Psoas muscle (tissue), 8 donors: ENCODE data around the gene SLC5A12. TPM values are rescaled to one million over a fixed set of nuclear protein-coding genes. Genes with fewer than 3 reads are reported as not detected.

Source experiments
- ATAC-seq, 4 donors: fragments of 200-7000 bp; cut with Tn5 transposase; one replicate each; pipeline ENCODE4 v1.9.1; 2020; ENCODE audit warnings: moderate library complexity in 3 of 4, mild to moderate bottlenecking in 2 of 4
- DNase-seq, 2 donors: peaks; one replicate each; pipeline ENCODE4 v3.0.0-alpha.2; 2020
- H3K27ac ChIP-seq: fragments of 200-600 bp; one replicate; pipeline ENCODE4 v1.8.0; 2022
- H3K27me3 ChIP-seq, 3 donors: fragments of 200-600 bp in 1 of 3; one replicate each; pipeline versions ENCODE4 v1.6.1 to v1.8.0; 2013 to 2022; ENCODE audit warnings: low read length in 2 of 3, mild to moderate bottlenecking in 2 of 3, moderate library complexity in 1 of 3; ENCODE audit not compliant: insufficient read depth in 3 of 3
- H3K36me3 ChIP-seq, 2 donors: fragments of 200-600 bp in 1 of 2; one replicate each; pipeline versions ENCODE4 v1.6.1 to v1.8.0; 2013 to 2022; ENCODE audit warnings: low read depth in 1 of 2, mild to moderate bottlenecking in 1 of 2, moderate library complexity in 1 of 2; ENCODE audit not compliant: insufficient read depth in 1 of 2
- H3K4me1 ChIP-seq: fragments of 200-600 bp; one replicate; pipeline ENCODE4 v1.8.0; 2022
- H3K4me3 ChIP-seq: fragments of 200-600 bp; one replicate; pipeline ENCODE4 v1.8.0; 2022; ENCODE audit warnings: mild to moderate bottlenecking
- H3K9me3 ChIP-seq: fragments of 200-600 bp; one replicate; pipeline ENCODE4 v1.8.0; 2022
- WGBS, 3 donors: extraction: QIAGEN DNeasy Blood & Tissue Kit; methylation state at CpG; one replicate each; pipeline versions ENCODE4 v1.1.6 to v1.1.7; 2013; 5-methylcytosine and 5-hydroxymethylcytosine counted together
- intact Hi-C, 2 donors: fragments of 100-400 bp; cut with DNase I; formaldehyde crosslinking; loops; one replicate each; pipeline versions ENCODE4 v1.11.0 to v1.14.2; 2022
- polyA plus RNA-seq, 3 donors: library from polyadenylated mRNA; stranded (reverse); fragments of 200-250 nt; gene quantifications; one replicate each; pipeline ENCODE4 v1.2.3, GENCODE V29; 2013
- total RNA-seq, 4 donors: library from RNA; stranded (reverse); fragmentation: NEBNext Ultra II Directional in 2 of 4; extraction: Animal tissue kit (Norgen Biotek cat#: 25700) in 2 of 4; gene quantifications; one replicate each; pipeline versions ENCODE4 v1.2.1 to v1.2.4, GENCODE V29; 2021 to 2023
- TF ChIP-seq, protein P1 (sequence below): fragments of 200-600 bp; IDR thresholded peaks from one replicate; pipeline ENCODE4 v1.8.0; 2022; ENCODE audit warnings: antibody characterized with exemption
- donor health status: healthy with polysubstance abuse.
- donor health status: DM: no; HTN: no; CAD: no; lungs with moderate emphysema.
- donor health status: Bipolar disorder and iron deficiency.
- donor health status: healthy.
- donor health status: DM: yes; HTN: yes; CAD: no.
- donor health status: DM: no; HTN: no; CAD: no.
- donor health status: DM: no; HTN: no; CAD: no.
- donor health status: DM: yes; HTN: yes; CAD: no.

SLC5A12 gene
- total and polyA plus RNA-seq, 7 donors: 0.03 TPM; not detected in 6

DNA sequence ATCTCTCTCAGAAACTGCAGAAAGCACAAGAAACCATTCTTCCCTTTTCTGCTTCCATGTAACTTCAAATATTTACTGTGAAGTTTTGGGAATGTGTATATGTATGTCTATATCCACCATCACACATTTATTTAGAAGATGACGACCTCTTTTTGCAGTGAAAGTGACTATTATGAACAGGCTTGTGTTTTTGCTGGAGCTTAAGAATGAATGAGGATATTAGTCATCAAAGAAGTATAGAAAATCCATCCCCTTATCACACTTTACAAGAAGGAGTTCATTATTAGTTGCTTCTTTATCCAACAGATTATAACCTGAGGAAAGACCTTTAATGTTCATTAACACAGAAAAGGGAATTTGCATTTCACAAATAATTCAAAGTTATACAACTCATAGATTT lies 21.1 kb upstream of the SLC5A12 start:
- ATAC-seq: no peak
- Histone ChIP-seq H3K4me1 (no peaks in the 10 kb centered on the region), H3K9me3 (no peaks in the 10 kb centered on the region), H3K27ac (no peak overlapping the region), H3K4me3 (no peak overlapping the region), H3K27me3 (no peaks in the 10 kb centered on the region), H3K36me3 (no peaks in the 10 kb centered on the region)
- no peak for DNase-seq
- TF ChIP-seq, protein P1, sequence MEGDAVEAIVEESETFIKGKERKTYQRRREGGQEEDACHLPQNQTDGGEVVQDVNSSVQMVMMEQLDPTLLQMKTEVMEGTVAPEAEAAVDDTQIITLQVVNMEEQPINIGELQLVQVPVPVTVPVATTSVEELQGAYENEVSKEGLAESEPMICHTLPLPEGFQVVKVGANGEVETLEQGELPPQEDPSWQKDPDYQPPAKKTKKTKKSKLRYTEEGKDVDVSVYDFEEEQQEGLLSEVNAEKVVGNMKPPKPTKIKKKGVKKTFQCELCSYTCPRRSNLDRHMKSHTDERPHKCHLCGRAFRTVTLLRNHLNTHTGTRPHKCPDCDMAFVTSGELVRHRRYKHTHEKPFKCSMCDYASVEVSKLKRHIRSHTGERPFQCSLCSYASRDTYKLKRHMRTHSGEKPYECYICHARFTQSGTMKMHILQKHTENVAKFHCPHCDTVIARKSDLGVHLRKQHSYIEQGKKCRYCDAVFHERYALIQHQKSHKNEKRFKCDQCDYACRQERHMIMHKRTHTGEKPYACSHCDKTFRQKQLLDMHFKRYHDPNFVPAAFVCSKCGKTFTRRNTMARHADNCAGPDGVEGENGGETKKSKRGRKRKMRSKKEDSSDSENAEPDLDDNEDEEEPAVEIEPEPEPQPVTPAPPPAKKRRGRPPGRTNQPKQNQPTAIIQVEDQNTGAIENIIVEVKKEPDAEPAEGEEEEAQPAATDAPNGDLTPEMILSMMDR: no peak
- WGBS, 3 donors: 0 to 75% (median 60%) methylated on average over 1 of the region's 1 CpG
- intact Hi-C loops: no loop called here

- ATAC-seq (no peak), DNase-seq (no peak)
- 40 to 43% (median 41%) methylated on average over 2 of the region's 2 CpGs for WGBS, 3 donors
Measured at GRCh38 chr11:26741036-26741435, 19.2 kb upstream of the SLC5A12 start.

DNA sequence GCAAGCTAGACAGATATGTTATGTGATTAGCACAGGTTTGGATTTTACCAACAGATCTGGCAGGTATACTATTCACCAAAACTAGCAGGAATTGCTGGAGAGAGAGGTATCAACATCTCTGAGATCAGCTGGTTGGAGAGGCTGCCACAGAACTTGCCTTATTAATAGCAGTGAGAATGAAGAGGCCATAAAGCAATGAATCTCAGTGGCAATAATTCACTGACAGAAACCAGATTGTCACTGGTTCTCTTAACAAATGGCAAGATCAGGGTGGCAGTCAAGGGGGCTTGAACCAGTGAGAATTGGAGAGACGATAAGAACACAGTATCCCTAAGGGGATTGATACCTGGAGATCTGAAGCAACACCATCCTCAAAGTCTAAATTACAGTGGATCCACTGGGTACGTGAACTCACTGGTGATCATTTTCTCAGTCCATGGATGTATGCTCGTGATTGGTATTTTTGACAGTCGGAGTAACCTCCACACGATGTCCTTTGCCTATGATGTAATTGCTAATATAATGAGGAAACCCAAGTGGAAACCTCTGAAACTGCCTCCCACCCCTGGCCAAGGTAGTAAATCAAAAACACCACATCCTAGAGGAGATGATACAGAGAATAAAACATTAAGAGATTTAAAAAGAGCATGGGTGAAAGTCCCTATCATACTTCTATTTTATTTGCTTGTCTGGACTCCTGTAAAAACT lies 17.7 kb upstream of the SLC5A12 start:
- H3K27me3 ChIP-seq: no peaks in the 10 kb centered on the region
- no peaks in the 10 kb centered on the region for H3K36me3 ChIP-seq
- no peaks in the 10 kb centered on the region for H3K4me1 ChIP-seq
- DNase-seq: no peak
- no peaks in the 10 kb centered on the region for H3K9me3 ChIP-seq
- ATAC-seq: no peak
- WGBS, 3 donors: 85 to 89% (median 85%) methylated on average over 5 of the region's 5 CpGs
- intact Hi-C loops: no loop called here
- no peak overlapping the region for H3K27ac ChIP-seq
- TF ChIP-seq, protein P1: no peak
- H3K4me3 ChIP-seq: no peak overlapping the region

More at GRCh38 chr11:26741036-26741435, 19.2 kb upstream of the SLC5A12 start:
- H3K4me1 ChIP-seq: no peaks in the 10 kb centered on the region
- H3K27me3 ChIP-seq: no peaks in the 10 kb centered on the region
- H3K9me3 ChIP-seq: no peaks in the 10 kb centered on the region
- H3K27ac ChIP-seq: no peak overlapping the region
- intact Hi-C loops: no loop called here
- H3K4me3 ChIP-seq: no peak overlapping the region
- TF ChIP-seq, protein P1: no peak
- H3K36me3 ChIP-seq: no peaks in the 10 kb centered on the region

DNA sequence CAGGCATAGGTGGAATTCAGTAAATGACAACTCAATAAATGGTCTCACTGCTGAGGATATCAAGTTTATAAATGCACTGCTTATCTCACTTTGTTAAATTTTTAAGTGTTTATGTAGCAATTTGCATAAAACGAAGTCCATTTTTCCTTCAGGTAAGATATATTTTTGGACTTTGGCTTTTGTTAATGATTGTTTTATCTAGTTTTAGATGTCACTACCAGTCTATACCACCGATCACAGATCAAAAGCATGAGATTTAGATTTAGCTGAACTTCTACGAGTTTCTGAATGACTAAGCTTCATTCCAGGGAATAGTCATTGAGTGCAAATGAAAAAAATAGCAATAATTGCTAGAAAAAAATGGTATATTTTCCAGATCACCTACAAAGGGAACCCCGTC lies 12.8 kb upstream of the SLC5A12 start:
- DNase-seq: no peak
- H3K27ac ChIP-seq: no peak overlapping the region
- peaks cover 3% of the 10 kb centered on the region for H3K4me1 ChIP-seq
- ATAC-seq: no peak
- intact Hi-C loops: no loop called here
- TF ChIP-seq, protein P1: no peak
- H3K4me3 ChIP-seq: no peak overlapping the region
- no peaks in the 10 kb centered on the region for H3K9me3 ChIP-seq
- 86 to 92% (median 91%) methylated on average over 4 of the region's 4 CpGs for WGBS, 3 donors
- H3K27me3 ChIP-seq: no peaks in the 10 kb centered on the region
- H3K36me3 ChIP-seq: no peaks in the 10 kb centered on the region

DNA sequence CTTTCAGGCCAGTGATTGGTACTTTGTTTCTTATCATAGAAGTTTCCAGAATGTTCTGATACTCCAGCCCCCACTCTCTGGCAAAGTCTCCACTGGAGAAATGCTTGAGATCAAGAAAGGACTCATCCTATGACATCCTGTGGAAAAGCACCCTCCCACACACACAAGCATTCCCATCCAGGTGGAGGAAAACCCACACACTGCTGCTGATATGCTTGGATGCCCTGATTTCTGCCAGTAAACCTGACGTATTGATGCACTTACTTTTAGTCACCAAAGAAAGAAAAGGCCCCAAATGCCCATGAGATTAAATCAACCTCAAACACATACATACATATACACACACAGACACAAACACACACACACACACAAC lies 9.2 kb upstream of the SLC5A12 start:
- 78 to 88% (median 88%) methylated on average over 1 of the region's 1 CpG for WGBS, 3 donors
- Histone ChIP-seq H3K4me3 (no peak overlapping the region), H3K27me3 (no peaks in the 10 kb centered on the region), H3K9me3 (no peaks in the 10 kb centered on the region), H3K4me1 (peaks cover 3% of the 10 kb centered on the region), H3K27ac (no peak overlapping the region), H3K36me3 (no peaks in the 10 kb centered on the region)
- TF ChIP-seq, protein P1: no peak
- no peak for DNase-seq
- intact Hi-C loops: no loop called here
- peak in 2 of 4 donors; percentile 19 to 33 for ATAC-seq
